ENCODE data around the gene EML1. TPM values are rescaled to one million over a fixed set of nuclear protein-coding genes. Genes with fewer than 3 reads are reported as not detected.

EML1 gene
- total RNA-seq, 3 donors from 2014 or later (not counting 1 experiment from before 2014, with no cell fraction given) = not detected

DNA sequence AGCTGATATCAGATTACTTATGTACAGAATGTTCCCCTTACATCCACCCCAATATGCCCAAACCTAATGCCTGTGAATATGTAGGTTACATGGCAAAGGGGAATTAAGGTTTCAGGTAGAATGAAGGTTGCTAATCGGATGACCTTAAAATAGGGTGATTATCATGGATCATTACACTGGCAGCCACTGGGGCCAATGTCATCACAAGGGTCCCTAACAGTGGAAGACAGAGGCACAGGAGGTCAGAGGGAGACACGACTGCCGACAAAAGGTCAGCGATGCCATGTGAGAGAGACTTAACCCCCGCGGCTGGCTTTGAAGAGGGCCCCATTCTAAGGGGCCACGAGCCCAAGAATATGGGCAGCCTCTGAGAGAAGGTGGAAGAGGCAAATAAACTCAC lies 165.2 kb downstream of the EML1 start:
- Histone ChIP-seq H3K4me3 (ENCODE audit: low read length) (no peak overlapping the region), H3K9me3 (ENCODE audit: control insufficient read depth, insufficient read depth, low read length) (no peaks in the 10 kb centered on the region), H3K27ac (ENCODE audit: low read length) (no peak overlapping the region), H3K4me1 (ENCODE audit: control insufficient read depth, insufficient read depth, low read length) (no peaks in the 10 kb centered on the region), H3K27me3 (ENCODE audit: control insufficient read depth, insufficient read depth, low read length) (peaks cover 2% of the 10 kb centered on the region), H3K36me3 (ENCODE audit: control insufficient read depth, insufficient read depth, low read length) (no peaks in the 10 kb centered on the region)
- ATAC-seq = no peak
- H3K27ac Mint-ChIP-seq = no peak overlapping the region
- intact Hi-C loops (cut with micrococcal nuclease) = no loop called here
- no peaks in the 10 kb centered on the region for H3K36me3 Mint-ChIP-seq
- no peak overlapping the region for H3K4me3 Mint-ChIP-seq
- no peak for DNase-seq
- WGBS (ENCODE audit: insufficient coverage) = 88% methylated on average over 7 of the region's 7 CpGs
- peaks cover 30 to 31% of the 10 kb centered on the region in 2 donors for H3K27me3 Mint-ChIP-seq (ENCODE audit: low read depth in 2 of 2)
- TF ChIP-seq CTCF (IDR thresholded peaks at IDR 0.05) = no peak
- H3K9me3 Mint-ChIP-seq = no peaks in the 10 kb centered on the region
- H3K4me1 Mint-ChIP-seq = no peaks in the 10 kb centered on the region

- DNase-seq (no peak), ATAC-seq (no peak)
- Histone ChIP-seq H3K27me3 (ENCODE audit: control insufficient read depth, insufficient read depth, low read length) (peaks cover 2% of the 10 kb centered on the region), H3K27ac (ENCODE audit: low read length) (no peak overlapping the region), H3K9me3 (ENCODE audit: control insufficient read depth, insufficient read depth, low read length) (no peaks in the 10 kb centered on the region), H3K36me3 (ENCODE audit: control insufficient read depth, insufficient read depth, low read length) (no peaks in the 10 kb centered on the region), H3K4me1 (ENCODE audit: control insufficient read depth, insufficient read depth, low read length) (no peaks in the 10 kb centered on the region), H3K4me3 (ENCODE audit: low read length) (no peak overlapping the region)
- H3K4me3 Mint-ChIP-seq = no peak overlapping the region
- intact Hi-C loops (cut with micrococcal nuclease) = no loop called here
- TF ChIP-seq CTCF (IDR thresholded peaks at IDR 0.05) = no peak
- WGBS (ENCODE audit: insufficient coverage) = 76% methylated on average over 17 of the region's 18 CpGs
- H3K9me3 Mint-ChIP-seq = no peaks in the 10 kb centered on the region
- H3K27me3 Mint-ChIP-seq (ENCODE audit: low read depth in 2 of 2) = peaks cover 24 to 42% of the 10 kb centered on the region in 2 donors
- no peak overlapping the region for H3K27ac Mint-ChIP-seq
- no peaks in the 10 kb centered on the region for H3K36me3 Mint-ChIP-seq
- no peaks in the 10 kb centered on the region for H3K4me1 Mint-ChIP-seq
These were observed 168.8 kb downstream of the EML1 start for GRCh38 chr14:99961826-99962518.

GRCh38 chr14:99964979-99965378 lies 171.8 kb downstream of the EML1 start:
- DNase-seq (no peak), ATAC-seq (no peak)
- TF ChIP-seq CTCF (IDR thresholded peaks at IDR 0.05) = no peak
- Mint-ChIP-seq H3K27me3 (ENCODE audit: low read depth in 2 of 2) (peaks cover 22 to 35% of the 10 kb centered on the region in 2 donors), H3K9me3 (no peaks in the 10 kb centered on the region), H3K27ac (no peak overlapping the region), H3K36me3 (no peaks in the 10 kb centered on the region), H3K4me3 (no peak overlapping the region), H3K4me1 (no peaks in the 10 kb centered on the region)
- H3K9me3 ChIP-seq (ENCODE audit: control insufficient read depth, insufficient read depth, low read length) = no peaks in the 10 kb centered on the region
- no peaks in the 10 kb centered on the region for H3K4me1 ChIP-seq (ENCODE audit: control insufficient read depth, insufficient read depth, low read length)
- intact Hi-C loops (cut with micrococcal nuclease) = no loop called here
- 88% methylated on average over 9 of the region's 9 CpGs for WGBS (ENCODE audit: insufficient coverage)
- no peaks in the 10 kb centered on the region for H3K36me3 ChIP-seq (ENCODE audit: control insufficient read depth, insufficient read depth, low read length)
- no peak overlapping the region for H3K27ac ChIP-seq (ENCODE audit: low read length)
- no peak overlapping the region for H3K4me3 ChIP-seq (ENCODE audit: low read length)
- H3K27me3 ChIP-seq (ENCODE audit: control insufficient read depth, insufficient read depth, low read length) = peaks cover 2% of the 10 kb centered on the region

All from natural killer cell (primary cell).